Right lobe of liver (tissue), 4 donors: ENCODE measurements around the gene FZD1.

Experiments used
- POLR2A ChIP-seq: fragments of 450-650 bp; IDR thresholded peaks from one replicate; pipeline ENCODE4 v1.6.1; 2017; ENCODE audit warnings: antibody characterized with exemption, mild to moderate bottlenecking
- TF ChIP-seq, protein P1 (sequence below), 4 donors: fragments of 200-600 bp in 3 of 4; fragments of 450-650 bp in 1 of 4; IDR thresholded peaks; one replicate each; pipeline versions ENCODE4 v1.5.1 to v1.8.0; 2016 to 2022; ENCODE audit warnings: antibody characterized with exemption in 4 of 4, mild to moderate bottlenecking in 2 of 4
- donor health status: DM: no; HTN: no; CAD: no.
- donor health status: DM: no; HTN: no; CAD: no.
- donor health status: DM: no; HTN: yes; CAD: no.

- no peak for TF ChIP-seq POLR2A
- TF ChIP-seq, protein P1, sequence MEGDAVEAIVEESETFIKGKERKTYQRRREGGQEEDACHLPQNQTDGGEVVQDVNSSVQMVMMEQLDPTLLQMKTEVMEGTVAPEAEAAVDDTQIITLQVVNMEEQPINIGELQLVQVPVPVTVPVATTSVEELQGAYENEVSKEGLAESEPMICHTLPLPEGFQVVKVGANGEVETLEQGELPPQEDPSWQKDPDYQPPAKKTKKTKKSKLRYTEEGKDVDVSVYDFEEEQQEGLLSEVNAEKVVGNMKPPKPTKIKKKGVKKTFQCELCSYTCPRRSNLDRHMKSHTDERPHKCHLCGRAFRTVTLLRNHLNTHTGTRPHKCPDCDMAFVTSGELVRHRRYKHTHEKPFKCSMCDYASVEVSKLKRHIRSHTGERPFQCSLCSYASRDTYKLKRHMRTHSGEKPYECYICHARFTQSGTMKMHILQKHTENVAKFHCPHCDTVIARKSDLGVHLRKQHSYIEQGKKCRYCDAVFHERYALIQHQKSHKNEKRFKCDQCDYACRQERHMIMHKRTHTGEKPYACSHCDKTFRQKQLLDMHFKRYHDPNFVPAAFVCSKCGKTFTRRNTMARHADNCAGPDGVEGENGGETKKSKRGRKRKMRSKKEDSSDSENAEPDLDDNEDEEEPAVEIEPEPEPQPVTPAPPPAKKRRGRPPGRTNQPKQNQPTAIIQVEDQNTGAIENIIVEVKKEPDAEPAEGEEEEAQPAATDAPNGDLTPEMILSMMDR (IDR thresholded peaks at IDR 0.05) = no peak
Observed at GRCh38 chr7:91243591-91244301, 20.5 kb upstream of the FZD1 start.
